Suppressor macrophage treated with lipopolysaccharide for 4 hours (primary cell): ENCODE results near the gene TXN2.
"Not testable (repeated sequence)": the region's sequence is repeated elsewhere in the genome, so short reads cannot be mapped to it uniquely, and the experiment has no call there.

Source experiments
- DNase-seq: peaks from one replicate; pipeline ENCODE4 v3.0.0-alpha.2; 2020

The TXN2 gene

DNA sequence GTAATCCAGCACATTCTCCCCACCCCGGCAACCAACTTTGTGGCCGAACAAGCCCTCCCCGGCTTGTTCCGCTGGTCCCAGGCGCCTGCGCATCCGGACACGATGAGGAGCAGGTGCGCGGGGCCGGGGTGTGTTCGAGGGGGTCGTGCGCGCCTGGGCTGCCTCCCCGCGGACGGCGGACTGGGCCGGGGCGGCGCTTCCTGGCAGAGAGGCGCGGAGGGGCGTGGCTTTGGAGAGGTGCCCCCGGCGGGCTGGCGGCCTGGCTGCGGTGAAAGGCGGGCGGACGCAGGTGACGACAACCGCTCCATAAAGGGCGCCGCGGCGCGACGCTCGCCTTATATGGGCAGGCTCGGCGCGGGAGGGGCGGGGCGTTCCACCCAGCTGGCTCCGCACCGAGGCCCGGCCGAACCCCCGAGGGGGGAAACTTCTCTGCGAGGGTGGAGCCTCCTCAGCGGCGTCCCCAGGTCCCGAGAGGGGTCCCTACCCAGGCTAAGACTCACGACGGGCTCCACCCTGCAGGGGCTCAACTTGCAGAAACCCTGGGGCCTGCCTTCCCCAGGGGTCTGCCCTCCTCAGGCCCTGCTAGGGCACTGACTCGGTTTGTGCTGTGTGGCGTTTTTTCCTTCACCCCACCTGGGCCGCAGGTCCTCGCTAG lies 26.4 kb downstream of the TXN2 start:
- peak; percentile 62 for DNase-seq

DNA sequence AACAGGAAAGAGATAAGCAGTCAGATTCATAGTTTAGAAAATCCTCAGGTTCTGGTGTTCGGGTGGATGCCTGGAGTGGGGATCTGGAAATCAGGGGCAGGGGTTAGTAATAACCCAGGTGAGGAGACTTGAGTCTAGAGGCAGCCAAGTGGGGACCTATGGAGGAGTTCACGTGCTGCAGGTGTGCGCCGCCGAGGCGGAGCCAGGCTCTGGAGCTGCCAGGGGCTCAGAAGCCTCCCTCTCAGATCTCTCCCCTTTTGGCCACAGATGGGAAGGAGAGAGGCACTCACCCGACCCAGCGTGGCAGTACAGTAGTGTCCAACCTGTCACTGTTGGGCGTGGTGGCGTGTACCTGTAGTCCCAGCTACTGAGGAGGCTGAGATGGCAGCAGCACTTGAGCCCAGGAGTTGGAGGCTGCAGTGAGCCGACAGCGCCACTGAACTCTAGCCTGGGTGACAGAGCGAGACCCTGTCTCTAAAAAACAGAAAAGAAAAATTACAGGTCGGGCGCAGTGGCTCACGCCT lies 27.5 kb downstream of the TXN2 start:
- no peak for DNase-seq

DNA sequence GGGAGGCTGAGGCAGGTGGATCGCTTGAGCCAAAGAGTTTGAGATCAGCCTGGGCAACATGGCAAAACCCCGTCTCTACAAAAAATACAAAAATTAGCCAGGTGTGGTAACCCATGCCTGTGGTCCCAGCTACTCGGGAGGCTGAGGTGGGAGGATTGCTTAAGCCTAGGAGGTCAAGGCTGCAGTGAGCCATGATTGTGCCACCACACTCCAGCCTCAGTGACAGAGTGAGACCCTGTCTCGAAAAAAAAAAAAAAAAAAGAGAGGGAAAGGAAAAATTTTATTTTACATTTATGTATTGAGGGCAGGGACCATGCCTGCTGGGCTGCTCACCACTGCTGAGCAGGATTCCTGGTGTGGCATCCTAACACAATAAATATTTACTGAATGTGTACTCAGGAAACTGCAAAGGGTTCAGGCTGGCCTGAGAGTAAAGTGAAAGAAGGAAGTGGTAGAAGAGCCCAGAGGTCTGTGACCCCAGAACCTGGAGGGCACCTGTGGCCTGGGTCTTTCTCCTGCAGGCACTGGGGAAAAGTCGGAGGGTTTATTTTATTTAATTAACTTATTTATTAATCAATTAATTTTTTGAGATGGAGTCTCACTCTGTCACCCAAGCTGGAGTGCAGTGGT lies 28.3 kb downstream of the TXN2 start:
- not testable (repeated sequence) for DNase-seq

DNA sequence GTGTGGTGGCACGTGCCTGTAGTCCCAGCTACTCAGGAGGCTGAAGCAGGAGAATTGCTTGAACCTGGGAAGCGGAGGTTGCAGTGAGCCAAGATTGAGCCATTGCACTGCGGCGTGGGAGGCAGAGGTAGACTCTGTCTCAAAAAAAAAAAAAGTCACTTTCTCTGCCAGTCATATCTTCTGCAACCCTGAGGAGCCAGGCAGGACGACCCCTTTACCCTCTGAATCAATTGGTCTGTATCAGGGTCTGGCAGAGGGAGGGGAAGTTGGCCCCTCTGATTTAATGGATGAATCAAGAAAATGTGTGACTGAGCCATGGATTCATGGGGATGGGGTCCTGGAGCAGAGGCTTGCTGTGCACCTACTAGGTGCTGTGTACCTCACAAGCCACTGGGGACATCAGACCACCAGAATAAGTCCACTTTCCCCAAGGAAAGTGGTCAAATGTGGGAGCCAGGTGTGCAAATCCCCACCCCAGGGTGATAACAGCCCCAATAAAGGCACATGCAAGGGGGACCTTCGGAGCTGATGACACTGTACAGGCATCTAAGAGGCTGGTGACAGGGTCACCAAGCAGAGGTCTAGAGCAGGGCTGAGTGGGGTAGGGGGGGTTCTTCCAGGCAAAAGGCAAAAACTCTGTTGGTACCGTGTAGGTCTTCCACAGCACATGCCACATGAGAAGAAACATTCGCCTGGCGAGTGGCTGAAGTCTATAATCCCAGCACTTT lies 29.0 kb downstream of the TXN2 start:
- no peak for DNase-seq

DNA sequence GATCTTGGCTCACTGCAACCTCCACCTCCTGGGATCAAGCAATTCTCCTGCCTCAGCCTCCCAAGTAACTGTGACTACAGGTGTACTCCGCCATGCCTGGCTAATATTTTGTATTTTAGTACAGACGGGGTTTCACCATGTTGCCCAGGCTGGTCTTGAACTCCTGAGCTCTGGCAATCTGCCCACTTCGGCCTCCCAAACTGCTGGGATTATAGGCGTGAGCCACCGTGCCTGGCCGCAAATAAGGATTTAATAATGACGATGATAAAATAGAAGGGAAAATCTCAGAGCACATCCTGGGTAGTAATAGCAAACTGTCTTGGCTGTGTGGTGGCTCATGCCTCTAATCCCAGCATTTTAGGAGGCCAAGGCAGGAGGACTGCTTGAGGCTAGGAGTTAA lies 30.5 kb downstream of the TXN2 start:
- not testable (repeated sequence) for DNase-seq

DNA sequence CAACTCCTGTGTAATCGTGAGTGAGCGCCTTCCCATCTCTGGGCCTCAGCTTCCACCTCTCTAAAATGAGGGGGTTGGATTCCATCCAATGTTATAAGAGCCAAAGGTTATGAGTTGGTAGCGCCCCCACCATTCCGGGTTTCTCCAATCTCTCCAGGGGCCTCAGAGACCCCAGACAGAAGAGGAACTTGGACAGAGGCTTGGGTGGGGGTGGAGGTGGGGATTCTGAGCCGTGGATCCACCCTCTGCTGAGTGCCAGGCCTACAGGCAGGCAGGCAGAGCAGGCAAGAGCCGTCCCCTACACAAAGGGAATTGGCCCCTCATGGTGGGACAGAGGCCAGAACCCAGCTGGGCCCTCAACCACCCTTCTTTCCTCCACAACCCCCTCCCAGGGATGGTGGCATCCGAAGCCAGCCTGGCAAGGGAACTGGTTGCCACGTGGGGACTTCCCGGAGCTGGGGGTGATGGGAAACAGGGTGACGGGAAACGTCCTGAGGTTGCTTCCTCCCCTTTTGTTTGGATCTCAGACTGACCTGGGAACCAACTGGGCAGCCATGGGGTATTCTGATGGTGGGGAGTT lies 31.8 kb downstream of the TXN2 start:
- peak; percentile 48 for DNase-seq

DNA sequence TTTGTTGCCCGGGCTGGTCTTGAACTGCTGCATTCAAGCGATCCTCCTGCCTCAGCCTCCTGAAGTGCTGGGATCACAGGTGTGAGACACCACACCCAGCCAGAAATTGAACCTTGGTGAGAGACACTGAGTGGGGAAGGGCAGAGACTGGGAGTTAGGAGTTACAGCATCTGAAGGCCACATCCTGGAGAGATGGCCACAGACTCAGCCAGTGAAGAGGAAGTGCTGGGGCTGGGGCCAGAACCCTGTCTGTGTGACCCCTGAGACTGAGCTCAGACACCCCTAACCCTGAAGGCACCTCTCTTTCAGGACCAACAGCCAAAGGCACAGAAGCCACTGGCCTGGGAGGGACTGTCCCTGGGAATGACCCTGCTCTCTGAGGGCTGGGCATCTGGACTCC lies 33.8 kb downstream of the TXN2 start:
- peak; percentile 36 for DNase-seq

DNA sequence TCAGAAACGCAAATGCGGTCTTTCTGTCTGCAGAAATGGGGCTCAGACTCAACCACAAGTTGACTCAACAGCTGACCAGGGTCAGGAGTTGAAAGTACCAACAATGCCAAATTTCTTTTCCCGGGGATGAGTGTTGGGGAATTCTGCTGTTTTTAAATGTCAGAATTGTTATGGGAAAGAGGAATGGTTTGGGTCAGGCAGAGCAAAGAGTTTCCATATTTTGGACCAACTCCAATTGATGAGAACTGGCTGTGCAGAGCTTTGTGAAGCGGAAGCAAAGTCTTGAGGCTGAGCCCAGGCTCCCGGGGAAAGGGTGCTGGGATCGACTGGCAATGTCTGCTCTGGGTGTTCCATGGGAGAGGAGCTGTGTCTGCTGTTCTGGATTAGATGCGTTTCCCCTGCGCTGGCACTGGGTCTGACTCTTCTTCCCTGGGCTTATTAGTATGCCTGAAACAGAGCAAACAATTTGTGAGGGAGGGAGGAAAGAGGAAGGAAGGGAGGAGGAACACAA lies 36.2 kb downstream of the TXN2 start:
- peak; percentile 73 for DNase-seq

DNA sequence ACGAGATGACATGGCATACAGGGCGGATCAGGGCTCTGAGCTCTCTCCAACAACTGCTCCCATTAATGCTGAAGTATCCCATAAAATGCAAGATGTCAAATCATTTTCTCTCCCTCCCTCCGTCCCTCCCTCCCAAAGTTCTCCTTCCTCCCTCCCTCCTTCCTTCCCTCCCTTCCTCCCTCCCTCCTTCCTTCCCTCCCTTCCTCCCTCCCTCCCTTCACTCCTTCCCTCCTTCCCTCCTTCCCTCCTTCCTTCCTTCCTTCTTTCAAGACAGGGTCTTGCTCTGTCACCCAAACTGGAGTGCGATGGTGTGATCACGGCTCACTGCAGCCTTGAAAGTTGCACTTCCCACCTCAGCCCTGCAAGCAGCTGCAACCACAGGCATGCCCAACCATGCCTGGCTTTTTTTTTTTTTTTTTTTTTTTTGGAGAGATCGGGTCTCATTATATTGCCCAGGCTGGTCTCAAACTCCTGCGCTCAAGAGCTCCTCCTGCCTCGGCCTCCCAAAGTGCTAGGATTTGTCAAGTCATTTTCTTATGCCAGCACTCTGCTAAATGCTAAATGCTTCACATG lies 38.2 kb downstream of the TXN2 start:
- no peak for DNase-seq

DNA sequence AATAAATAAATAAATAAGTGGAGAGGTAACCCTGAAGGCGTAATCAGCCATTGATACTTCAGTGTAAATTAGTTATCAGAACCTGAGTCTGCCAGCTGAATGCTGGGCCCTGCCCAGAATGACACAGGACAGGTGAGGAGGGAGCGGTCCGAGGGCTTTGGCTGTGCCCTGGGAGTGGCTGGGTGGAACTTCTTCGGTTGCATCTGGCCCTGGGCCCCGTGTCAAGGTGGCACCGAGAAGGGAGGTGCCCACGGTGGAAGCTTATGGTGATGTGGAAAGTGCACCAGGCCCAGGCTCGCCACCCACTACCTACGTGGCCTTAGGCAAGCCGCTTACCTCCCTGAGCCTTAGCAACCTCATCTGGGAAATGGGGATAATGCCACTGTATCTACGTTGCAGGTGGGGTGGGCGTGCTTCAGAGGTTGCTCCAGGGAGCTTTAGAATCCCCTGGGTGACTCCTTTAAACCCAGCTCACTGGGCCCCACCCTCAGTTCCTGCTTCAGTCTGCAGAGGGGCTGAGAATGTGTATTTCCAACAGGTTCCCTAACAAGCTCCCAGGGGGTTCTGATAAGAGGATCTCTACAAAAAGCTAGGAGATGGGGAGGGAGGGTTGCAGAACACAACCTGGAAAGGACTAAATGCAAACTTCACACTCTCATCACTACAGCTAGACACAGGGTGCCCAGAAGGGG lies 38.8 kb downstream of the TXN2 start:
- no peak for DNase-seq

DNA sequence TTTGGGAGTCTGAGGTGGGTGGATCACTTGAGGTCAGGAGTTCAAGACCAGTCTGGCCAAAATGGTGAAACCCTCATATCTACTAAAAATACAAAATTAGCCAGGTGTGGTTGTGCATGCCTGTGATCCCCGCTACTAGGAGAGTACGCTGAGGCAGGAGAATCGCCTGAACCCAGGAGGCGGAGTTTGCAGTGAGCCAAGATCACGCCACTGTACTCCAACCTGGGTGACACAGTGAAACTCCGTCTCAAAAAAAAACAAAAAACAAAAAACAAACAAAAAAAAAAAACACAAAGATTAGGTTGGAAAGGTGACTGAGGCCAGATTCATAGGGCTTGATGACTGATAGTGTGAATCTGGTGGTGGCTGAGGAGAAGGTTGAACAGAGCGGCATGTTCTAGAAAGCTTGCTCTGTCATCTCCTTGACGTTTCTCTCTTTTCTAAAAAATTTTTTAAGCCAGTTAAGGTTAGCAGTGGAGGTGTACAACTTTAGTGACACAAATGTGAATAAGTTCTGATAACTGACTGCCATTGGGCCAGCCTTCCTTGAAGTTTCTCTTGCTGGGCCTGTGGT lies 40.9 kb downstream of the TXN2 start:
- DNase-seq: no peak

DNA sequence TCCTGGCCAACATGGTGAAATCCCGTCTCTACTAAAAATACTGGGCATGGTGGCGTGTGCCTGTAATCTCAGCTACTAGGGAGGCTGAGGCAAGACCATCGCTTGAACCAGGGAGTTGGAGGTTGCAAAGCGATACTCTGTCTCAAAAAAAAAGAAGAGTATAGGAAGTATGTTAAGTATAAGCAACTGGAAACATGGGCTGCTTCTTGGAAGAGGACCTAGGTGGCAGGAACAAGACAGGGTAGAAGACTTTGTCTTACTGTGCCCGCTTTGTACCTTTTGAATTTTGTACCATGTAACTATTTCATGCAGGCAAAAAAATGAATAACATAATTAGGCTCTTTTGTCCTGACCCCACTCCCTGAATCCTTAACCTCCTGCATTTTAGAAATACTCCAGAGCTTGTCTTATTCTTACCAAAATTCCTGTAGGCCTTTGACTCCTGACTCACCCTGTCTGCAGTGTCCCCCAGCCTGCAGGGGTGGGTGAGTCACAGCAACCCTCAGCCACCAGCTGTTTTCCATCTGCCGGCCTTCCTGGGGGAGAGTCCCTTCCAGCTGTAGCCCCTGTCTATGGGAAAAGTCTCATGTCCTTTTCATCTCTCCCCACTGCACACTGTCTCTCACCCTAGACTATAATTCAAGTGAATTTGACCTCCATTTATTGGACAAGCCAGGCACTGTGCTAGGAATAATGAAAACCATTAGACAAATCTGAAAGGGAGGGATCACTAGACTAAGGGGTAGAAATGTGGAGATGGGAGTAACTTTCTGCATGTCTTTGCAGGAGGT lies 41.8 kb downstream of the TXN2 start:
- DNase-seq: peak; percentile 80

DNA sequence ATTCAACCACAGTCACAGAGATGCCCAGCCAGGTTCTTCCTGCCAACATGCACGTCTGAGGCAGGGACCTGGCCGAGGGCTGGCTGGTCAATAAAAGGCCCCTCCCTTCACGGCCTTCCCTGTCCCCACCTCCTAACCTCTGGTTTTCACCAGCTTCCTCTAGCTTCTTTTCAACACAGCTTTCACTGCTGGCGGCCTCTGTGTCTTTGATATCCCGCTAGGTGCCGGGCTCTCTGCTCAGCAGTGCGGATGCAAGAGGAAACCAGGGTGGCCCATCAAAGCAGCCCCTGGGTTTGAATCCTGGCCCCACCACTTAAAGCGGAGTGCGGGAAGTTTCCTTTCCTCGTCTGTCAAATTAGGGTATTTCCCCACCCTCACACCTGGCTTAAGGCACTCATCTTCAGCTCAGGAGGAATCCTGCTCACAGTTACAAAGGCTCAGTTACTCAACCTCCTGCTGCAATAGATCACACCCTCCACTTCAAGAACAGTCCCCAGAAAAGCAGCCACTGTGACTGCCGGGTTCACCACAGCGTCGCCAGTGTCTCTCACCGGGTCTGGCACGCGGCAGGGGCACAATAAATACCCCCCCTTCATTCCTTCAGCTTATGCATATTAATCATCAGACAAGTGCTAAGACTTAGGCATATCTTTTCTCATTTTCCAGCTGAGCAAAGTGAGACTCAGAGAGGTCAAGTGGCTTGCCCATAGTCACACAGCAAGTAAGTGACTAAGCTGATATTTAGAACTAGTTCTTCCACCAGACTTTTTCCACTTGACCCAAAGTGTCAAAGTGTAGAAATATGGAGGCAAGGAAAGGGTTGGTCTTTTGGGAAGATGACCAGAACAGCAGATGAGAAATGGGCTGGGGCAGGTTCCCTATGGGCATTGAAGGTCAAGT lies 45.7 kb downstream of the TXN2 start:
- DNase-seq: no peak

DNA sequence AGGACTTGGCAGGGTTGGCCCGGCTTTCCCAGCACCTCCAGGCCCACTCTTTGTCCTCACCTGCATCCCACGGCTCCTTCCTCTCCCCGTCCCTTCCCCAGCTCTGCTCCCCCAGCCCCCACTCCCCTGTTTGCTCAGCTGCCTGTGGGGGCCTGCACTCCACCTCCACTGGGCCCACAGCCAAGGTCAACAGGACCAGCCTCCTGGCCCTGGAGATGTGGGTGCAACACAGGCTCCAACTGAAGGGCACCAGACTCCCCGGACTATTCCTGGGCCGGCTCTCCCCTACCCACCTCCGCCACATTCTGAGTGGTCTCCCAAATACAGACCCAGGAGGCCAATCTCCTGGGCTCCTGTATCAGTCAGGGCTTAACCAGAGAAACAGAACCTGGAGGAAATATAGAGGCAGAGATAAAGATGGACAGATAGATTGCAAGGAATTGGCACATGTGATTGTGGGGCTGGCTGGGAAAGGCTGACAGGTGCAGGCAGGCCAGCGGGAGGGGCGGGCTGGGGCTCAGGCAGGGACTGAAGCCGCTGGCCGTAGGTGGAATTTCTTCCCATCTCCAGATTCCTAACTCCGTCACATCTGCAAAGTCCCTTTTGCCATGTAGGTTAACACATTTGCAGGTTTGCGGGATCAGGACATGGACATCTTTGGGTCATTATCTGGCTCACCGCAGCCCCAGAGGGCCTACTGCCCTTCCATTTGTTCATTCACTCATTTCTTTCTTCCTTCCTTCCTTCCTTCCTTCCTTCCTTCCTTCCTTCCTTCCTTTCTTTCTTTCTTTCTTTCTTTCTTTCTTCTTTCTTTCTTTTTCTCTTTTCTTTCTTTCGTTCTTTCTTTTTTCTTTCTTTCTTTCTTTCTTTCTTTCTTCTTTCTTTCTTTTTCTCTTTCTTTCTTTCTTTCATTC lies 47.9 kb downstream of the TXN2 start:
- no peak for DNase-seq

DNA sequence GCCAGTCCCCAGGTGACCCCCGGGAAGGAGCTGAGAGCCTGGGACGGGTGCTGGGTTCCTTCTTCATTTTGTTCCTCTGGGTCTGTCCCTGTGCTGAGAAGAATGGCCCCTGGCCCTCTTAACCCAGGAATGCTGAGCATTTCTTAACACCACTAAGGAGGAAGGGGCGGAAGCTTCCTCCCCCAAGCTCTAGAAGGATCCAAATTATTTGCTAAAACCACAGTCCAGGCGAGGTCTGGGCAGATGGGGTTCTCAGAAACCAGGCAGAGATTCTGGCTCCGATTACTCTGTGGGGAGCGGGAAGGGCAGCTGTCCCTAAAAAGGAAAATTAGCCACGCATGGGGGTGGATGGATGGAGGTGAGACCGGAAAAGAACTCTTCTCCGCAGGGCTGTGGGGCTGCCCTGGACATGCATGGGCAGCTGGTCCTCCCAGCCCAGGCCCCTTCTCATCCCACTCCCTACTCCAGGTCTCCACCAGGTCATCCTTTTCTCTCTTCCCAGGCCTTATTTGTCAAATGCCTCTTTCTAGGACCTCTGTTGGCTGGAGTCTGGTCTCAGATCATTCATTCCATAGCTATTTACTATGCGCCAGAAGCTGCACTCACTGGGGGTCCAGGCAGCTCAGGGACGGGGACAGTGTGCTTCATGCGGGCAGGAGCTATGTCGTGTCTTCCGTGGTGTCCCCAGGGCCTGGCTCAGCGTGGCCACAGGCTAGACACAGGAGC lies 48.7 kb downstream of the TXN2 start:
- no peak for DNase-seq

DNA sequence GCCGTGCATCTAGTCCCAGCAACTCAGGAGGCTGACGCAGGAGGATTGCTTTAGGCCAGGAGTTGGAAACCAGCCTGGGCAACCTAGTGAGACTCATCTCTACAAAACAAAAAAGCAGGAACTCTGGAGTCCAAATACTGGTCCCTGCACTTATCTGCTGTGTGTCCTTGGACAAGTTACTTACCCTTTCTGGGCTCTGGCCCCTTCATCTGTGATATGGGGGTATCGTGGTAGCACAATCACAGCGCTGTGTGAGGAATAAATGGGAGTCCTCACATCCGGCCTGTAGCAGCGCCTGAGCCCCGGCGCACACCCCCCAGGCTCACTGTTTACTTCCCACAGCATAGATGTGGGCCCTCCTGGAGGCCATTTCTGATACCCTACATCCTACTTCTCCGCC lies 49.5 kb downstream of the TXN2 start:
- DNase-seq: no peak

DNA sequence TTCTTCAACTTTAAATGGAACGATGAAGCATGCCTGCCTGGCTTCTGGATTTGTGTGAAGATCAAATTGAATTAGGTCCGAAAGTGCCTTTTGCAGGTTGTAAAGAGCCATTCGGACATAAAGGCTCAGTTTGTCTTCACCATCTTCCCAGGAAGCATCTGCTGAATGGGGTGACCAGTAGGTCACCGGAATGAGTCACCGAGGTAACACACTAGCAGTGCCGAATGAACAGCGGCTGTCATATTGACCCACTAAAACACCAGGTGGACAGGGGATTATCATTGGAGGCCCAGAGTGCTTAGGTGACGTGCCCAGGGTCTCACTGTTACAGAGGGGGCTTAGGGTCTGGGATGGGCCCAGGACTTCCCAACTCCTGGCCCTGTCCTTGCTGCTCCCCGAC lies 50.6 kb downstream of the TXN2 start:
- no peak for DNase-seq

DNA sequence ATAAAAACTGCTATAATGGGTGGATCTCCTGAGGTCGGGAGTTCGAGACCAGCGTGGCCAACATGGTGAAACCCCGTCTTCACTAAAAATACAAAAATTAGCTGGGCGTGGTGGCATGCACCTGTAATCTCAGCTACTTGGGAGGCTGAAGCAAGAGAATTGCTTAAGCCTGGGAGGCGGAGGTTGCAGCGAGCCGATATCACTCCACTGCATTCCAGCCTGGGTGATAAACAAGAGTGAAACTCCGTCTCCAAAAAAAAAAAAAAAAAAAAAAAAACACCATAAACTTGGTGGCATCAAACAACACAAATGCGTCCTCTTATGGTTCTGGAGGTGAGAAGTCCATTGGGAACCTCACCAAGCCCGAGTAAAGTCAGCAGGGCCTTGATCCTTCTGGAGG lies 53.5 kb downstream of the TXN2 start:
- DNase-seq: not testable (repeated sequence)
